ENCODE measurements around the gene C12orf57. TPM values are rescaled to one million over a fixed set of nuclear protein-coding genes. Genes with fewer than 3 reads are reported as not detected.
A peak's percentile ranks its signal among the peaks of the same experiment; 100 is the strongest.

Gene C12orf57
- total RNA-seq, 1 donor from 2014 or later = 225 TPM

- no peak for DNase-seq (ENCODE audit: low spot score)
- Mint-ChIP-seq H3K27me3 (ENCODE audit: unreplicated experiment) (no peaks in the 10 kb centered on the region), H3K27ac (ENCODE audit: unreplicated experiment) (no peak overlapping the region), H3K36me3 (ENCODE audit: low read depth, unreplicated experiment) (peaks cover 32% of the 10 kb centered on the region), H3K4me3 (ENCODE audit: unreplicated experiment) (no peak overlapping the region), H3K4me1 (ENCODE audit: unreplicated experiment) (no peaks in the 10 kb centered on the region), H3K9me3 (ENCODE audit: unreplicated experiment) (no peaks in the 10 kb centered on the region)
- TF ChIP-seq, protein P1, sequence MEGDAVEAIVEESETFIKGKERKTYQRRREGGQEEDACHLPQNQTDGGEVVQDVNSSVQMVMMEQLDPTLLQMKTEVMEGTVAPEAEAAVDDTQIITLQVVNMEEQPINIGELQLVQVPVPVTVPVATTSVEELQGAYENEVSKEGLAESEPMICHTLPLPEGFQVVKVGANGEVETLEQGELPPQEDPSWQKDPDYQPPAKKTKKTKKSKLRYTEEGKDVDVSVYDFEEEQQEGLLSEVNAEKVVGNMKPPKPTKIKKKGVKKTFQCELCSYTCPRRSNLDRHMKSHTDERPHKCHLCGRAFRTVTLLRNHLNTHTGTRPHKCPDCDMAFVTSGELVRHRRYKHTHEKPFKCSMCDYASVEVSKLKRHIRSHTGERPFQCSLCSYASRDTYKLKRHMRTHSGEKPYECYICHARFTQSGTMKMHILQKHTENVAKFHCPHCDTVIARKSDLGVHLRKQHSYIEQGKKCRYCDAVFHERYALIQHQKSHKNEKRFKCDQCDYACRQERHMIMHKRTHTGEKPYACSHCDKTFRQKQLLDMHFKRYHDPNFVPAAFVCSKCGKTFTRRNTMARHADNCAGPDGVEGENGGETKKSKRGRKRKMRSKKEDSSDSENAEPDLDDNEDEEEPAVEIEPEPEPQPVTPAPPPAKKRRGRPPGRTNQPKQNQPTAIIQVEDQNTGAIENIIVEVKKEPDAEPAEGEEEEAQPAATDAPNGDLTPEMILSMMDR (IDR thresholded peaks at IDR 0.05; ENCODE audit: unreplicated experiment) = no peak
These were observed 36.9 kb downstream of the C12orf57 start for GRCh38 chr12:6980740-6981139.

DNA sequence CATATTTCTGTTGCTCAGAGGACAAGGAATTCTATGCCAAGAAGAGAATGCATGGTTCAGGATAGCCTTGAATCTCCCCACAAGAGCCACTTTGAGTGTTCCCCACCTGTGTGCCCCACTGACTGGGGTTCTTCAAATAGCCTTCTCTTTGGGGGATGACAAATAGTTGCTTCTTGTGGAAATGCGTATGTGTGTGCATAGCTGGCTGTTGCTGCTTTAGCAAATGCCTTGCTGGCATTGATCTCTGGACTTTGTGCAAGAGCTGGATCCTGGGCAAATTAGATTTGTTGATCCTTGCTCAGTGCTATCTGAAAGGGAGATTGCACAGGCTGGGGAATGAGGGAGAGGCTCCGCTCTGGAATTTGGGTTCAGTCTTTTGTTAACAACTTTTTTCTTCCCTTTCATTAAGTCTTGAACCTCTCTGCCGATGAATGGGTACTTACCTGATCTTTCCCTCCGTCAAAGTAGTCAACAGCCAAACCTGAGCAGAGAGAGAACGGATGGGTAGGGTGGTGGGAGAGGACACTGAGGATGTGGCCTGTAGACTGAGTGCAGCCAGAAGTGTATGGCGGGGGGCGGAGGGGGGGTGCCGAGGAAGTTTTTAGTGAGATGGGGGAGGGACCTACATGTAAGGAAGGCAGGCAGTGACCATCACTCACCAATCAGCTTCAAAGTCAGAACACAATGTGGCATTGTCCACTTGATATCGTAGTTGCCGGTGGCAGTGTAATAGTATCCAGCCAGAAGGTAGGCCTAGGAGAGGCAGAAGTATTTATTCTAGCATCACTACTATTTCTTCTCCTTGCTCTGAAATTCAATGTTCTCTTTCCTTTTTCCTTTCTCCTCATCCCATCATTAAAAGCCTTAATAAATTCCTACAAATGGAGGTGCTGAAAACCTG is 37.6 kb downstream of the C12orf57 start:
- H3K4me3 Mint-ChIP-seq (ENCODE audit: unreplicated experiment) = peak overlapping the region; percentile 10
- peaks cover 28% of the 10 kb centered on the region for H3K36me3 Mint-ChIP-seq (ENCODE audit: low read depth, unreplicated experiment)
- TF ChIP-seq, protein P1 (IDR thresholded peaks at IDR 0.05; ENCODE audit: unreplicated experiment) = no peak
- no peaks in the 10 kb centered on the region for H3K4me1 Mint-ChIP-seq (ENCODE audit: unreplicated experiment)
- no peak overlapping the region for H3K27ac Mint-ChIP-seq (ENCODE audit: unreplicated experiment)
- no peaks in the 10 kb centered on the region for H3K9me3 Mint-ChIP-seq (ENCODE audit: unreplicated experiment)
- no peak for DNase-seq (ENCODE audit: low spot score)
- no peaks in the 10 kb centered on the region for H3K27me3 Mint-ChIP-seq (ENCODE audit: unreplicated experiment)

DNA sequence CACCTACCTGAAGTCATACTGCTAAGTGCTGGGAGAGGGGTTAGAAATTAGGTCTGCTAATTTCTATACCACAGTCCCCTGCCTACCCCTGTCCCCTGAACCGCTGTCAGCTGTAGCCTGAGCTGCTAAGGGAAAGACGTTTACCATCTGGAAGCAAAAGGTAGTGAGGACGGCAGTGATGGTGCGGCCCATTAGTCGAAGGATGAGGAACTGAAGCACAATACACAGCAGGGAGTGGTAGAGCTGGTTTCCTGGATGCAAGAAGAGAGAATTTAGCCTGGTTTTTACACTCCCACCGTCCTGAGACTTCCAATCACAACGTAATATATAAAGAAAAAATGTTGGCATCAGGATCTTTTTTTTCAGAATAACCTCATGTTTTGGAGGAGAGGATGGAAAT is 38.7 kb downstream of the C12orf57 start:
- Mint-ChIP-seq H3K9me3 (ENCODE audit: unreplicated experiment) (no peaks in the 10 kb centered on the region), H3K4me3 (ENCODE audit: unreplicated experiment) (no peak overlapping the region), H3K27me3 (ENCODE audit: unreplicated experiment) (no peaks in the 10 kb centered on the region), H3K4me1 (ENCODE audit: unreplicated experiment) (no peaks in the 10 kb centered on the region), H3K27ac (ENCODE audit: unreplicated experiment) (no peak overlapping the region), H3K36me3 (ENCODE audit: low read depth, unreplicated experiment) (peaks cover 20% of the 10 kb centered on the region)
- no peak for DNase-seq (ENCODE audit: low spot score)
- TF ChIP-seq, protein P1 (IDR thresholded peaks at IDR 0.05; ENCODE audit: unreplicated experiment) = no peak

DNA sequence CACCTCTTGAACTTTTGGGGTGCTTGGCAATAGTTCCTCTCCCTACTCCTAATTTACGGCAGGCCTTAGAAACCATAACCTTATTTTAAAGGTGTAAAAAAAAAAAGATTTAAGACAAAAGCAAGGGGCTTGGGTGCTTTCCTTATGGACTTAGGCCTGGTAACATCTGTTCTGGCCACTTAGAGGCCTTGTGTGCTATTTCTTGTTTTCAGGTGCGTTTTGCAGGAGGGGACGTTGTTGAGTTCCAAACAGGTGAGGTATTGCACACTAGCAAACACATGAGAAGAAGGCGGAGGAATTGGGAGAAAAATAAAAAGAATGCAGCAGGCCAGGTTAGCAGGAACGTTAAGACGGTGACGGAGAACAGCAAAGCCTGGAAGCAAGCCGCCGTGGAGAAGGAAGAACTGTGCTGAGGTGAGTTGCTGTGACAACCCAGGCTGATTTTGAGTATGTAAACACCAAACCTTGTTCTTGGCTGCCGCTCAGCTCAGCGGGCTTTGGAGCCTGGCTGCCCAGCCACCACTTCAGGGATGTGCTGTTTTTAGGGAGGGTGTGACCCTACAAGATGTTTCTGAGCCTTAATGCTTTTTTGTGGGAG is 44.2 kb downstream of the C12orf57 start:
- Mint-ChIP-seq H3K36me3 (ENCODE audit: low read depth, unreplicated experiment) (peaks cover 6% of the 10 kb centered on the region), H3K4me3 (ENCODE audit: unreplicated experiment) (no peak overlapping the region), H3K4me1 (ENCODE audit: unreplicated experiment) (no peaks in the 10 kb centered on the region), H3K9me3 (ENCODE audit: unreplicated experiment) (no peaks in the 10 kb centered on the region), H3K27me3 (ENCODE audit: unreplicated experiment) (no peaks in the 10 kb centered on the region), H3K27ac (ENCODE audit: unreplicated experiment) (no peak overlapping the region)
- TF ChIP-seq, protein P1 (IDR thresholded peaks at IDR 0.05; ENCODE audit: unreplicated experiment) = no peak
- no peak for DNase-seq (ENCODE audit: low spot score)

Small RNA genes within 50 kb of the gene (microRNA-seq; reads per million reads assigned to microRNA genes)
- gene MIR141 (ENCODE audit: unreplicated experiment) (278 reads per million, percentile 88 among the genes with 10 or more reads in this experiment), gene MIR200C (ENCODE audit: unreplicated experiment) (7,063 reads per million, percentile 98 among the genes with 10 or more reads in this experiment)

Other genes with a start within 250 kb of the C12orf57 start
- gene PIANP, start 243.2 kb upstream of the C12orf57 start, total RNA-seq (ENCODE audit: unreplicated experiment) = 2.0 TPM
- gene COPS7A, start 220.0 kb upstream of the C12orf57 start, total RNA-seq (ENCODE audit: unreplicated experiment) = 25.1 TPM
- 118 TPM for gene MLF2, start 190.9 kb upstream of the C12orf57 start, total RNA-seq (ENCODE audit: unreplicated experiment)
- 864 TPM for gene PTMS, start 177.7 kb upstream of the C12orf57 start, total RNA-seq (ENCODE audit: unreplicated experiment)
- 7.6 TPM for gene LAG3, start 171.5 kb upstream of the C12orf57 start, total RNA-seq (ENCODE audit: unreplicated experiment)
- 4.7 TPM for gene CD4, start 154.5 kb upstream of the C12orf57 start, total RNA-seq (ENCODE audit: unreplicated experiment)
- 52.7 TPM for gene GPR162, start 122.2 kb upstream of the C12orf57 start, total RNA-seq (ENCODE audit: unreplicated experiment)
- gene P3H3, start 115.6 kb upstream of the C12orf57 start, total RNA-seq (ENCODE audit: unreplicated experiment) = 48.8 TPM
- 9.0 TPM for gene GNB3, start 103.1 kb upstream of the C12orf57 start, total RNA-seq (ENCODE audit: unreplicated experiment)
- 6.2 TPM for gene CDCA3, start 92.7 kb upstream of the C12orf57 start, total RNA-seq (ENCODE audit: unreplicated experiment)
- 119 TPM for gene USP5, start 91.9 kb upstream of the C12orf57 start, total RNA-seq (ENCODE audit: unreplicated experiment)
- gene TPI1, start 76.5 kb upstream of the C12orf57 start, total RNA-seq (ENCODE audit: unreplicated experiment) = 356 TPM
- gene SPSB2, start 70.7 kb upstream of the C12orf57 start, total RNA-seq (ENCODE audit: unreplicated experiment) = 6.7 TPM
- 5.7 TPM for gene LRRC23, start 39.2 kb upstream of the C12orf57 start, total RNA-seq (ENCODE audit: unreplicated experiment)
- gene ENO2, start 29.4 kb upstream of the C12orf57 start, total RNA-seq (ENCODE audit: unreplicated experiment) = 5.3 TPM
- gene ATN1, start 16.1 kb upstream of the C12orf57 start, total RNA-seq (ENCODE audit: unreplicated experiment) = 144 TPM
- gene RNU7-1, start 206 bp upstream of the C12orf57 start, total RNA-seq (ENCODE audit: unreplicated experiment) = not detected
- gene PTPN6, start 7.3 kb downstream of the C12orf57 start, total RNA-seq (ENCODE audit: unreplicated experiment) = 22.1 TPM
- 288 TPM for gene PHB2, start 26.6 kb downstream of the C12orf57 start, total RNA-seq (ENCODE audit: unreplicated experiment)
- gene EMG1, start 26.9 kb downstream of the C12orf57 start, total RNA-seq (ENCODE audit: unreplicated experiment) = 37.3 TPM
- 40.2 TPM for gene LPCAT3, start 74.5 kb downstream of the C12orf57 start, total RNA-seq (ENCODE audit: unreplicated experiment)
- gene C1S, start 116.7 kb downstream of the C12orf57 start, total RNA-seq (ENCODE audit: unreplicated experiment) = 5.8 TPM
- gene C1R, start 148.4 kb downstream of the C12orf57 start, total RNA-seq (ENCODE audit: unreplicated experiment) = 1.4 TPM
- gene C1RL, start 165.2 kb downstream of the C12orf57 start, total RNA-seq (ENCODE audit: unreplicated experiment) = 62.3 TPM
- gene RBP5, start 184.9 kb downstream of the C12orf57 start, total RNA-seq (ENCODE audit: unreplicated experiment) = 1.0 TPM
- gene CLSTN3, start 186.3 kb downstream of the C12orf57 start, total RNA-seq (ENCODE audit: unreplicated experiment) = 134 TPM
- 22.2 TPM for gene PEX5, start 245.7 kb downstream of the C12orf57 start, total RNA-seq (ENCODE audit: unreplicated experiment)

Data from endothelial cell (in vitro differentiated cells).